Kidney (tissue), 14 donors: Measurements from ENCODE around the gene C1QTNF12. TPM values are rescaled to one million over a fixed set of nuclear protein-coding genes. Genes with fewer than 3 reads are reported as not detected.

ENCODE experiments used
- DNase-seq, 5 donors: peaks; one replicate each; pipeline ENCODE4 v3.0.0-alpha.2; 2013 to 2020
- FAIRE-seq: peaks from 2 replicates; lab custom pipeline; 2012; peaks lifted over from hg19 to GRCh38; lab: Jason Lieb, UNC
- H3K27ac ChIP-seq, 2 donors: one replicate each; pipeline ENCODE4 v1.7.0; 2013; ENCODE audit warnings: low read depth in 2 of 2, low read length in 2 of 2, inconsistent platforms in 1 of 2
- H3K27me3 ChIP-seq: one replicate; pipeline ENCODE4 v1.7.1; 2013; ENCODE audit warnings: low read length, inconsistent platforms; ENCODE audit not compliant: control insufficient read depth, insufficient read depth
- H3K36me3 ChIP-seq, 3 donors: one replicate each; pipeline versions ENCODE4 v1.7.0 to v1.7.1; 2013; ENCODE audit warnings: low read length in 3 of 3, control low read depth in 1 of 3, inconsistent platforms in 1 of 3; ENCODE audit not compliant: insufficient read depth in 3 of 3, control insufficient read depth in 2 of 3
- H3K4me1 ChIP-seq, 3 donors: one replicate each; pipeline versions ENCODE4 v1.7.0 to v1.7.1; 2013; ENCODE audit warnings: low read length in 3 of 3, inconsistent platforms in 1 of 3, low read depth in 1 of 3; ENCODE audit not compliant: control insufficient read depth in 2 of 3, insufficient read depth in 2 of 3
- H3K4me3 ChIP-seq, 3 donors: one replicate each; pipeline versions ENCODE4 v1.7.0 to v1.8.1; 2013; ENCODE audit warnings: low read length in 3 of 3, control low read depth in 1 of 3, inconsistent platforms in 1 of 3
- H3K9ac ChIP-seq, 3 donors: one replicate each; pipeline versions ENCODE4 v1.7.0 to v1.7.1; 2013; ENCODE audit warnings: low read length in 3 of 3, control low read depth in 1 of 3, inconsistent platforms in 1 of 3
- H3K9me3 ChIP-seq, 3 donors: one replicate each; pipeline versions ENCODE4 v1.7.0 to v1.7.1; 2013; ENCODE audit warnings: low read length in 3 of 3, control low read depth in 1 of 3, inconsistent platforms in 1 of 3; ENCODE audit not compliant: control insufficient read depth in 2 of 3, insufficient read depth in 1 of 3
- CTCF ChIP-seq: IDR thresholded peaks from 3 replicates; pipeline ENCODE4 v1.5.1; 2012; ENCODE audit warnings: mild to moderate bottlenecking, moderate library complexity, borderline replicate concordance; ENCODE audit not compliant: insufficient read depth; ENCODE audit errors: extremely low read depth
- intact Hi-C: fragments of 100-400 bp; cut with DNase I; formaldehyde crosslinking; loops from one replicate; pipeline ENCODE4 v1.11.1; 2022
- polyA plus RNA-seq: library from polyadenylated mRNA; stranded (reverse); fragments of 350-450 nt; fragmentation: Illumina TruSeq; extraction: RNeasy Lipid Tissue Mini Kit (QIAGEN cat#74804); gene quantifications from one replicate; pipeline ENCODE4 v1.2.3, GENCODE V29; 2014; ENCODE audit warnings: low read depth, low replicate concordance; ENCODE audit not compliant: insufficient read depth
- total RNA-seq: library from RNA; stranded (reverse); fragmentation: NEBNext Ultra II Directional; extraction: Animal tissue kit (Norgen Biotek cat#: 25700); gene quantifications from one replicate; pipeline ENCODE4 v1.2.1, GENCODE V29; 2021
- donor health status: control.
- donor health status: control.
- donor health status: control.
- donor health status: control.
- donor health status: control.
- donor health status: DM: yes; HTN: yes; CAD: no.
- donor health status: Normal renal cell carcinoma (clear cell type).

Gene C1QTNF12
- total and polyA plus RNA-seq, 2 donors from 2014 or later = 3.1 to 9.9 TPM

GRCh38 chr1:1245817-1246576, 525 bp downstream of the C1QTNF12 start:
- no peak for TF ChIP-seq CTCF
- H3K9me3 ChIP-seq = no peaks in the 10 kb centered on the region
- DNase-seq = peak in 1 of 5 donors; percentile 65
- H3K4me1 ChIP-seq = no peaks in the 10 kb centered on the region
- H3K9ac ChIP-seq = no peak overlapping the region
- no peak overlapping the region for H3K4me3 ChIP-seq
- no peaks in the 10 kb centered on the region for H3K36me3 ChIP-seq
- intact Hi-C loops = no loop called here
- no peak overlapping the region for H3K27ac ChIP-seq
- H3K27me3 ChIP-seq = no peaks in the 10 kb centered on the region
- no peak for FAIRE-seq

GRCh38 chr1:1245178-1245816, 1.2 kb downstream of the C1QTNF12 start:
- no peak for TF ChIP-seq CTCF
- FAIRE-seq (no peak), DNase-seq (peak in 2 of 5 donors; percentile 13 to 66)
- no peaks in the 10 kb centered on the region for H3K4me1 ChIP-seq
- H3K9me3 ChIP-seq = no peaks in the 10 kb centered on the region
- H3K27ac ChIP-seq = no peak overlapping the region
- intact Hi-C loops = no loop called here
- H3K27me3 ChIP-seq = no peaks in the 10 kb centered on the region
- no peak overlapping the region for H3K4me3 ChIP-seq
- H3K36me3 ChIP-seq = no peaks in the 10 kb centered on the region
- H3K9ac ChIP-seq = no peak overlapping the region

- no peak for FAIRE-seq
- Histone ChIP-seq H3K9me3 (no peaks in the 10 kb centered on the region), H3K4me1 (no peaks in the 10 kb centered on the region), H3K36me3 (no peaks in the 10 kb centered on the region), H3K4me3 (peak overlapping the region in 1 of 3 donors; percentile 2), H3K27me3 (no peaks in the 10 kb centered on the region), H3K27ac (no peak overlapping the region), H3K9ac (no peak overlapping the region)
- intact Hi-C loops = no loop called here
- no peak for TF ChIP-seq CTCF
- DNase-seq = peak in 3 of 5 donors; percentile 42 to 67 (median 63)
These were observed 2.2 kb downstream of the C1QTNF12 start for GRCh38 chr1:1244192-1244811.
